NCI-H1694 treated with DMSO at 0.1 percent for 48 hours (cell line): Measurements from ENCODE around the gene ULBP1.
"Not testable (repeated sequence)": the region's sequence is repeated elsewhere in the genome, so short reads cannot be mapped to it uniquely, and the experiment has no call there.

Experiments used
- DNase-seq: peaks from one replicate; lab custom pipeline; 2025; lab: John Stamatoyannopoulos, UW

Gene ULBP1

DNA sequence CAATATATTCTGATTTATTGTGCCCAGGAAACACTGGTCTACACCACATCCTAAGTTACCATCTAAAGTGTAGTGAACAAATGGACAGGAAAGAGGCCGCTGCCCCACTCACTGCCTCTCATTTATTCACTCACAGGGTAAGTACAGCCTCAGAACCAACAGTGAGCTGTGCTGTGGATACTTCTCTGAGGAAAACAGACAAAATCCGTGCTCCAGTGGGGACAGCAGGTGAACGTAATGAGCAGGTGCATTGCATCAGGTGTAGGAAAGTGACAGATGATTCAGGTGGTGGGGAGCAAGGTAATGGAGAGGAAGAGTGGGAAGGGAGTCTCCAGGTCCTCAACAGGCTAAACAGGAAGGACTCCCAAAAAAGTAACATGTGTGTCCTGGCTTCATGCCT lies 30.3 kb upstream of the ULBP1 start:
- no peak for DNase-seq

DNA sequence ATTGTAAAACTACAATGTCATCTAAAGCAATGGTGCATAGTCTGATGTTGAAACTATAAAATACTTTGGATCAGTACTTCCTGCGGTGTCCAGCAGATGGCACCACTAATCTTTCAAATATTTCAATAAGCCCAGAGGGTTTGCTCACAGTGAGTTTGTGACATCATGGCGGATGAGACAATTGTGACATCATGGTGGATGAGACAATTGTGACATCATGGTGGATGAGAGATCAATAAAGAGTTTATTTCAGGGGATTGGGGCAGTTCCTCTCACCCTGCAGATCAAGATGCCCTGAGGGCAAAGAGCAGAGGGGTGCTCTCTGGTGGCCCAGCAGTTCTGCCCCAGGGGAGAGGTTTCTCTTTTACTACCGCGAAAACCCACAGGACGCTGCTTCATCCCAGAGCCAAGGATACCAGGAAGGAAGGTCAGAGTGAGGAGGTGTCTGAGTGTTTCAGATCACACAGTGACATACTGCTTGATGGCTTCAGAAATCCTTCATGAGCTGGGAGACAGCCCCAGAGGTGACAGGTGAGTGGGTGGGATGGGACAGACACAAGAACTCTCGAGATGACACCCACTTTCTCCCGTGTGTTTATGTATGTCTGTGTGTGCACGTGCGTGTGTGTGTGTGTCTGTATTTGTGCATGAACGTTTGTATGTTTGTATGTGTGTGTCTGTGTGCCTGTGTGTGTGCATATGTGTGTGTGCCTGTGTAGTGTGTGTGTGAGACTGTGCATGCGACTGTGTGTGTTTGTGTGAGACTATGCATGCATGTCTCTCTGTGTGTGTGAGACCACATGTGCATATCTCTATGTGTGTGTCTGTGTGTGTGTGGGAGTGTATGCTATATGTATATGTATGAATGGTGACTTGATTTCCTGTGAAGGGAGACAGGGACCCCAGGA lies 29.2 kb upstream of the ULBP1 start:
- DNase-seq = peak; percentile 30

DNA sequence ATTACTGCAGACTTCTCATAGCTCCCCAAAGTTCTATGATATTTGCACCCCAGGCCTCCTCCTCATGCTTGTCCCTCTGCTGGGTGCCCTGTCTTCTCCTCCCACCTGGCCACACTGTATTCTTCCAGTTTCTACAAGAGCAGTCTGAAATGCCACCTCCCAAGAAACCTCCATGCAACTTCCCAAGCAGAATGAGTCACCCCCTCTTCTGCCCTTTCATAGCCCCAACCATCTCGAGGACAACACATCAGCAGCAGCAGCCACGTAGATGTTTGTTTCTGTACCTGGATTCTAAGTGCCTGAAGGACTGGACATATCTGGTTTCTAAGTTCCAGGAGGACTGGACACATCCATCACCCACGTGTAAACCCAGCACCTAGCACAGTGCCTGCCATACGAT lies 28.5 kb upstream of the ULBP1 start:
- no peak for DNase-seq

DNA sequence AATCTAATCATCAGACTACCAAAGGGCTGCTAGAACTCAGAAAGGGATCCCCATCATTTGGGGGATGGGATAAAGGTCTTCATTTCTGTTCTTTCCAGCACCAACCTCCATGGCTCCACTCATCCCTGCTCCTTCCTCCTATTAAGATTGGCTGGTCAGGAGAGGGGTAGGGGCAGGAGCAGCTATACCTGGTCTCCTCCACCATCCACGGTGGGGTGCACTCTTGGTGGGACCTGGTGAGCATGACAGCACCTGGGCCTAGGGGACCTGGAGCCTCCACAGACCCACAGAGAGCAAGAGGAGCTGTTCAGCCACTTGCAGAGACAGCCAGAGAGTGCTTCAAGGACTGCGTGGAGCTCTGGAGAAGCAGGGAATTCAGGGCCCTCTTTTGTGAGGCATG lies 28.1 kb upstream of the ULBP1 start:
- DNase-seq = no peak

DNA sequence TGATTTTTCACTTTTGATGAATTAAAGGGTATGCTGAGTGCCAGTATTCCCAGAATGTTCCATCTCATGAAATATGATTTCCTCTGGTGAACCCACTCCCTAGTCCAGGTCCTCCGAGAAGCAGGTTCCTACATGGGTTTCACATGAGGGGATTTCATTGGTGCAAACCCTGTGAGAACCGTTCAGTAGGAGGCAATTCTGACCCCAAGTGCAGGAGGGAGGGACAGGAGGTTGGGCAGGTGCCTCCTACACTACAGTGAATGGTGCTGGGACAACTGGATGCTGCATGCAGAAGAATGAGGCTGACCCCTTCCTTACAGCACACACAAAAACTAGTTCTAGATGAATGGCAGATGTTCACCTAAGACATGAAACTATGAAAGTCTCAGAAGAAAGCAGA lies 27.0 kb upstream of the ULBP1 start:
- DNase-seq = no peak

DNA sequence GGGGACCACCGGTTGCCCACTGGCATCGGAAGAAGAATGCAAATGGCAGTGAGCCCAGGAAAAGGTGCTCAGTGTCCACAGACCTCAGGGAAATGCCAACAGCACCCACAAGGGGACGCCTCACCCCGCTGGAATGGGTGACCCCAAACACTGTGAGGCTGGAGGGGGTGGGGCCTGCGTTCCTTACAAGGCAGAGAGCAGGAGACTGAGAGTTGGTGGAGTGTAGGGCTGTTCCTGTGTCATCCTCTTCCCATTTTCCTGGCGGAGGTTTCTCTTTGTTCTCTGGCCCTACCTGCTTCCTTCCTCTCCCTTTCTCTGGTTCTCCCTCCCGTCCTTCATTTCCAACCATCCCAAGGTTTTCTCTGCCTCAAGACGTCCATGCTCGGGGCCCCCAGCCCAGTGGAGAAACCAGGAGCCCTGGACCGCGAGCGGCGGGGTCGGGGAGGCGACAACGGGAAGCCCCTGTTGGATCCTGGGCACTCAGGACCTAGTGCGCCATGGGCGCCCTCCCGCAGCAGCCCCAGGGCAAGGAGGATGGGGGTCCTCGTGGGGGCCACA lies 25.7 kb upstream of the ULBP1 start:
- DNase-seq = not testable (repeated sequence)

DNA sequence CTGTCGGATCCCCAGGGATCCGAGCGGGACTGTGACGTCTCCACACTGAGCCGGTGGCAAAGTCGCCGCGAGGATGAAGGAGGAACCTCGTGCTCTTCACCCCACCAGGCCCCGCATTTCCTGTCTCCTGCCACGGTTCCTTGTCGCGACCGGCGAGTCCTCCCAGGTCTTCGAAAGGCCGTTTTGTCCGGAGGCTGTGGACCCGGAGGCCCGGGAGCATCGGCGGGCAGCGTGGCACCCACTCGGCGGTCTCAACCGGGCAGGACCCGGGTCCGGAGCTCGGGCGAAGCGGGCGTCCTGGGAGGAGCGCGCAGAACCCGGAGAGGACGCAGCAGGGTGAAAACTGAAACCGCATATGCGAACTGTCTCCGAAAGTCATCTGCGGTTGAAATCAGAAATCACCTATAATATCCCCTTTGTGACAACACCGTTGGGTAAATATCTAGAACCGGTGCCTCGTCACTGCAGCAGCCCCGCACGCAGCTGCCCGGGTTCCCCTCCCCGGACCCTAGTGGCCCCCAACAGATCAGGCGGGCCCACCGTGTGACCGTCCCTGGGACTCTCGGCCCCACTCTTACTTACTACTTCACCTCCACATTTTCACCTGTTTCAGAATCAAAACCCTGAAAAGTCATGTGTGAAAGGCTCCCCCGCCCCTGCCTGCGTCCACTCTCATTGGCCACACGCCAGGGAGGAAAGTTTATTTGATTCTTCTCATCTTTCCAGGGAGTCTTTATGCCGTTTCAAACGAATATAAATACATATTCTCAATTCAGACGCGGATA lies 25.0 kb upstream of the ULBP1 start:
- DNase-seq = no peak

GRCh38 chr6:149939356-149939648 lies 24.4 kb upstream of the ULBP1 start:
- DNase-seq = no peak

DNA sequence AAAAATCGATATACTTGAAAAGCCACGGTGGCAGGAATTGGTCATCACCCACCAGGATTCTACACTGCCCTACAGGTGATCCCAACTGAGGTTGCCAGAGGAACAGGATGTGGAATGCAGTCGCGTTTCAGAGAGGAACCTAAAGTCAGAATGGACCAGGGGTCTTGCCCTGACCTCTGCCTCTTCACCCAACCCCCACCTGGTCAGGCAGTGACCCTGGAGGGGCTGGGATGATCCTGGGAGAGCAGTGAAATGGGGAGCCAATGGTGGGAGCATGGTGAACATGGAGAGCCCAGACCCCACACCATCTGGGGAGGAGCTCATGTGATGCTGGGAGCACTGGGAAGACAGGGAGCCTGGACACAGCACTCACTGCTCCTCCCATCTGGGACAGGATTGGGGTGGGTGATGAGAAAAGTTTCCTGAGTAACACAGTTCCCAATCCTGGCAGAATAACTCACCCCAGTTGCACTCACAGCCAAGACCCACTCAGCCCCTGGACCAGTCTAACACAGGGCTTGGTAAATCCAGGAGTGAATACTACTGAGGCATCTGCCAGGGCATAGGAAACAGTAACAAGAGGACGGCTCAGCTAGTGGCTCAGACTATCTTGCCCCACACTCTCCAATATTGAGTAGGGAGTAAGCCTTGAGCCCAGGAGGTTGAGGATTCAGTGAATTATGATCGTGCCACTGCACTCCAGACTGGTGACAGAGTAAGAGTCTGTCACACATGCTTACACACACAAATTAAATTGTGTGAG lies 23.7 kb upstream of the ULBP1 start:
- DNase-seq = no peak

DNA sequence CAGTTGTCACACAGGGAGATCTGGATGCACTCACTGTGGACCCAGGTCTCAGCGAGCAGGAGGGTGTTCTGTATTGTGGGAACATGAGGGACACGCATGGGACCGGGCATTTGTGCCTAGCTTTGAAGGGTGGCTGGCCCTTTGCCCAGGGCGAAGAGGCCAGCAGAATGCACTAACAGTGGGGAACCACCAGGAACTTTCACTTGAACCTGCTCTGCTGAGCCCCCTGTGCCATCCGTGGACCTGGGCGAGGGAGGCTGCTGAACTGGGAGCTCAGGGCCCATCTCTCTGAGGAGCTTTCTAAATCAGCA lies 23.1 kb upstream of the ULBP1 start:
- DNase-seq = no peak

GRCh38 chr6:149941583-149942460 lies 21.9 kb upstream of the ULBP1 start, which contains the start of gene ULBP2:
Gene ULBP2, plus strand, starts transcription at chr6:149942014. Its CDS starts 59 bp downstream, at chr6:149942073.
- DNase-seq = peak; percentile 74

DNA sequence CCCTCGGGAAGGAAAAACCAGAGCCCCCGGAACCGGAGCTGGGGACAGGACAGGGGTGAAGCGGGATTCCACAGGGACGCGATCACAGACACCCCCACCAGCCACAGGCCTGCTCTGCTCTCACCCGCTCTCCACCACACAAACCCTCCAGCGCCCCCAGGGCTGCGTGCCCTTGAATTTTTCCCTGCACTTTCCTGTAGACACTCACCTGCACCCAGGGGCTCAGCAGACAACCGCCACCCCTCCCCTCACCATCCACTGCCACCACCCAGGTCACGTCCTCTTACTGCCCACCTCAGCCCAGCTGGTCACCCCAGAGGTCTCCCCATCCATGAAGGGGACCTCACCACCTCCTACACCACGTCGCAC lies 21.3 kb upstream of the ULBP1 start:
- DNase-seq = no peak

GRCh38 chr6:149943321-149943720 lies 20.4 kb upstream of the ULBP1 start:
- DNase-seq = not testable (repeated sequence)

- not testable (repeated sequence) for DNase-seq
These were observed 18.5 kb upstream of the ULBP1 start for GRCh38 chr6:149945276-149945675.

DNA sequence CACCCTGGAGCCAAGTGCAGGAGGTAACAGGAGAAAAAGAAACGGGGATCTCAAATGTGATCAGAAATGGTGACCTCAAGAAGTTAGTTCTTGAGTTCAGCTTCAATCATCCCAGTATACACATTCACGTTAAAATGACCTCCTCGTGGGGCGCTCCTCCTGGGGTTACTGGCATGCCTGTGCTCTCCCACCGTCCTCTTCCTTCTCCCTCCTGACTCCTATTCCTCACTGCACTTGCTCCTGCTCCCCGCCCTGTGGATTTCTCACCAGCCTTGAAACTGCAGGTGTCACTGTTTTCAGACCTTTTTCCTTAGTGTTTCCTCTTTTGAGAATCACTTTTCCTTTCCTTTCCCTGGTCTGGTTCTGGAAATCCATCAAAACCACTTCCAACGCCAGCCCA lies 17.1 kb upstream of the ULBP1 start:
- DNase-seq = not testable (repeated sequence)

- DNase-seq = not testable (repeated sequence)
These were observed 16.2 kb upstream of the ULBP1 start for GRCh38 chr6:149947533-149947932.

GRCh38 chr6:149948011-149948410 lies 15.7 kb upstream of the ULBP1 start:
- no peak for DNase-seq

GRCh38 chr6:149948616-149949015 lies 15.1 kb upstream of the ULBP1 start:
- DNase-seq = no peak

DNA sequence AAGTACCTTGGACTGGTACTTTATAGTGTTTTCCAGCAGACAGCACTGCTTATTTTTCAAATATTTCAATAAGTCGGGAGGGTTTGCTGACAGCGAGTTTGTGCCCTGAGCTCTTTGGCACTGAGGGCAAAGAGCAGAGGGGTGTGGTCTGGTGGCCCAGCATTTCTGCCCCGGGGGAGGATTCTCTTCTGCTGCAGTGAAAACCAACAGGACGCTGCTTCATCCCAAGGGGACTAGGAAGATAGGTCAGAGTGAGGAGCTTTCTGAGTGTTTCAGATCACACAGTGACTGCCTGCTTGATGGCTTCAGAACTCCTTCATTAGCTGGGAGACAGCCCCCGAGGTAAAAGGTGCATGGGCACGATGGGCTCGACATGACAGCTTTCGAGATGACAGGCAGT lies 13.3 kb upstream of the ULBP1 start:
- no peak for DNase-seq

DNA sequence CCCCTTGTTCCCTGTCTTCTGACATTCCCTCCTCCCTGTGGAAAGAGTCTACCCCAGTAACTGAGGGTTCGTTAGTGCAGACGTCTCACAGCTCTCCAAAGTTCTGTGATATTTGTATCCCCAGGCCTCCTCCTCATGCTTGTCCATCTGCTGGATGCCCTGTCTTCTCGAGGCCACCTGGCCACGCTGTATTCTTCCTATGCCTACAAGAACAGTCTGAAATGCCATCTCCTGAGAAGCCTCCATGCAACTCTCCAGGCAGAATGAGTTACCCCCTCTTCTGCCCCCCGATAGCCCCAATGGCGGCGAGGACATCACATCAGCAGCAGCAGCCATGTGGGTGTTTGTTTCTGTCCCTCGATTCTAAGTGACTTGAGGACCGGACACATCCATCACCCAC lies 12.6 kb upstream of the ULBP1 start:
- no peak for DNase-seq

DNA sequence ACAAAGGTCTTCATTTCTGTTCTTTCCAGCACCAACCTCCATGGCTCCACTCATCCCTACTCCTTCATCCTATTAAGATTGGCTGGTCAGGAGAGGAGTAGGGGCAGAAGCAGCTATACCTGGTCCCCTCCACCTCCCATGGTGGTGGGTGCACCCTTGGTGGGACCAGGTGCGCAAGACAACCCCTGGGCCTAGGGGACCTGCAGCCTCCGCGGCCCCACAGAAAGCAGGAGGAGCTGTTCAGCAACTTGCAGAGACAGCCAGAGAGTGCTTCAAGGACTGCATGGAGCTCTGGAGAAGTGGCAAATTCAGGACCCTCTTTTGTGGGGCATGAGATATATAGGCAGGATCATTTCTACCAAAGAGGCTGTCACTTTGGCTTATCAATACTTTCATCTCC lies 12.1 kb upstream of the ULBP1 start:
- no peak for DNase-seq
